Measurements from ENCODE around the gene MRPS31. TPM values are rescaled to one million over a fixed set of nuclear protein-coding genes. Genes with fewer than 3 reads are reported as not detected.

MRPS31 gene
- total RNA-seq, 1 donor from 2014 or later, result 30.5 TPM

DNA sequence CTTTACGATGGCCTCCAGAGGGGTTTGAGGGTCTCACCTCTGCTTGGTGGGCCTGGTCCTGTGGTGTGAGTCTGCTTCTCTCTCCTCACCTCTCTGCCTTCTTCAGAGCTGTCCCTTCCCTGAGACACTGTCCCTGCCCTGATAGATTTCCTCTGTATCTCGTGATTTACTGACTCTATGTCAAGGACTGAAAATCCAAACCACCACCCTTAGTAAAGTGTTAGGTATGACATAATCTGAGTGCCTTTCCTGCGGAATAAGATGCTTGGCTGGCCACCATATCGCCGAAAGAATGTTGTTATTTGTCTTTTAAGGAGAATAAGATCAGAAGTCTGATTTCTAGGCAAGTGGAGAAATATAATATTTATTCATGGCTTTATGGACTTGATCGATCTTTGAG lies 25.7 kb upstream of the MRPS31 start:
- no peaks in the 10 kb centered on the region for H3K27me3 Mint-ChIP-seq
- DNase-seq (no peak), ATAC-seq (ENCODE audit: low read depth) (no peak)
- H3K9me3 Mint-ChIP-seq, result no peaks in the 10 kb centered on the region
- ChIA-PET CTCF (no interaction called here), POLR2A (no interaction called here)
- H3K36me3 Mint-ChIP-seq (ENCODE audit: low read depth), result peaks cover 25% of the 10 kb centered on the region
- peaks cover 2% of the 10 kb centered on the region for H3K4me1 Mint-ChIP-seq
- no peak overlapping the region for H3K27ac Mint-ChIP-seq
- H3K4me3 Mint-ChIP-seq, result no peak overlapping the region
- intact Hi-C loops (cut with micrococcal nuclease), result no loop called here
- TF ChIP-seq, protein P1, sequence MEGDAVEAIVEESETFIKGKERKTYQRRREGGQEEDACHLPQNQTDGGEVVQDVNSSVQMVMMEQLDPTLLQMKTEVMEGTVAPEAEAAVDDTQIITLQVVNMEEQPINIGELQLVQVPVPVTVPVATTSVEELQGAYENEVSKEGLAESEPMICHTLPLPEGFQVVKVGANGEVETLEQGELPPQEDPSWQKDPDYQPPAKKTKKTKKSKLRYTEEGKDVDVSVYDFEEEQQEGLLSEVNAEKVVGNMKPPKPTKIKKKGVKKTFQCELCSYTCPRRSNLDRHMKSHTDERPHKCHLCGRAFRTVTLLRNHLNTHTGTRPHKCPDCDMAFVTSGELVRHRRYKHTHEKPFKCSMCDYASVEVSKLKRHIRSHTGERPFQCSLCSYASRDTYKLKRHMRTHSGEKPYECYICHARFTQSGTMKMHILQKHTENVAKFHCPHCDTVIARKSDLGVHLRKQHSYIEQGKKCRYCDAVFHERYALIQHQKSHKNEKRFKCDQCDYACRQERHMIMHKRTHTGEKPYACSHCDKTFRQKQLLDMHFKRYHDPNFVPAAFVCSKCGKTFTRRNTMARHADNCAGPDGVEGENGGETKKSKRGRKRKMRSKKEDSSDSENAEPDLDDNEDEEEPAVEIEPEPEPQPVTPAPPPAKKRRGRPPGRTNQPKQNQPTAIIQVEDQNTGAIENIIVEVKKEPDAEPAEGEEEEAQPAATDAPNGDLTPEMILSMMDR (IDR thresholded peaks at IDR 0.05), result no peak

DNA sequence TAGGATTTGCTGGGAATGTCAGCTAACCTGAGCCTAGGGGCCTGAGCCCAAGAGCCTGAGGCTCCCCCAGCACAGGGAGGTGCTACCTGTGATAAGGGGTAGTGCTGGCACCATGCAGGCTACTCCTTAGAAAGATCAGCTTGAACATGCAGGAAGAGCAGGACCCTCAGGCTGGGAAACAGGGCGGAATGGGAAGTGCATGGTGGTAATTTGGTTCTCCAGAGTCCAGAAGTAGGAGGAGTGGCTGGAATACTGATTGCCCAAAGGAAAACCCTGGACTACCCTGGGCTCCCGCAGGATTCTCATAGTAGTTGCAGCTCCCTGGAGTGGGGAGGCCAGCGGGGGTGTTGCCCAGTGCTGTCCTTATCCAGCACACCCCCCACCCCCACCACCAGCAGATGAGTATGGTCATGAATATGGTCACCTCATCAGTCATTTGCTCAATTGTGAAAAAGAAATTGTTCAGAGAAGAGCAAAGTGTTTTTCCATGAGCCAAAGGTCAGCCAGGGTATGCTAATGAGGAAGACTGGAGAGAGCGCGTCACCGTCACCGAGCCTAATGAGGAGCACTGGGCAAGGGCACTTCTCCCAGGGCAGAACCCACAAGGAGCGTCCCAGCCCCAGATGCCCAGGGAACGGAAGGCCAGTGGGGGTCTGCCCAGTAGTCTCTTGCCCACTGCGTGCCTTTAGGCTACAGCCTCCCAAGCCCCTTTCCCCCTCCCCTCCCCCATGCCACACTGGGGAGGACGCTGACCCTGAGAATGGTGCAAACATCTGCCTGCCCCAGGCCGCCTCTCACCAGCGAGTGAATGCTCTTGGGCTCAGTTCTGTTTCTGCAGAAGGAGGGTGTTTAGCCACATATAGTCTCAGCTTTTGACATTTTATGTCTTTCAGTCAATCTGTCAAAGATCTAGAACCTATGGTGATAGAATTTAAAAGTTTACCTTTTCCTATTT lies 23.7 kb upstream of the MRPS31 start:
- CTCF ChIA-PET, result no interaction called here
- Mint-ChIP-seq H3K27me3 (no peaks in the 10 kb centered on the region), H3K4me3 (no peak overlapping the region), H3K27ac (no peak overlapping the region), H3K4me1 (peaks cover 6% of the 10 kb centered on the region), H3K36me3 (ENCODE audit: low read depth) (peaks cover 12% of the 10 kb centered on the region), H3K9me3 (no peaks in the 10 kb centered on the region)
- POLR2A ChIA-PET, result no interaction called here
- no peak for ATAC-seq (ENCODE audit: low read depth)
- TF ChIP-seq, protein P1 (IDR thresholded peaks at IDR 0.05), result no peak
- DNase-seq, result no peak
- intact Hi-C loops (cut with micrococcal nuclease), result no loop called here

DNA sequence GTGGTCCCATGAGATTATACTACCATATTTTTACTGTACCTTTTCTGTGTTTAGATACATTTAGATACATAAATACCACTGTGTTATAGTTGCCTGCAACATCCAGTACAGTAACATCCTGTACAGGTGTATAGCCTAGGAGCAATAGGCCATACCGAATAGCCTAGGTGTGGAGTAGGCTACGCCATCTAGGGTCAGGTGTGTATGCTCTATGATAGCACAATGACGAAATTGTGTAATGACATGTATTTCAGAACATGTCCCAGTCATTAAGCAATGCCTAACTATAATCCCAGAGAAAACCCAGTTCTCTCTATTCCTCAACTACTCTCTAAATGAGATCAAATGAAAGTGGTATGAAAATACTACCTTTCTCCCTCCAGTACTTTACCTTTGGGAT lies 22.3 kb upstream of the MRPS31 start:
- Mint-ChIP-seq H3K27ac (no peak overlapping the region), H3K9me3 (no peaks in the 10 kb centered on the region), H3K4me3 (no peak overlapping the region), H3K27me3 (no peaks in the 10 kb centered on the region), H3K36me3 (ENCODE audit: low read depth) (peaks cover 5% of the 10 kb centered on the region), H3K4me1 (peaks cover 6% of the 10 kb centered on the region)
- CTCF ChIA-PET, result no interaction called here
- ATAC-seq (ENCODE audit: low read depth) (no peak), DNase-seq (no peak)
- intact Hi-C loops (cut with micrococcal nuclease), result no loop called here
- TF ChIP-seq, protein P1 (IDR thresholded peaks at IDR 0.05), result no peak
- POLR2A ChIA-PET, result no interaction called here

DNA sequence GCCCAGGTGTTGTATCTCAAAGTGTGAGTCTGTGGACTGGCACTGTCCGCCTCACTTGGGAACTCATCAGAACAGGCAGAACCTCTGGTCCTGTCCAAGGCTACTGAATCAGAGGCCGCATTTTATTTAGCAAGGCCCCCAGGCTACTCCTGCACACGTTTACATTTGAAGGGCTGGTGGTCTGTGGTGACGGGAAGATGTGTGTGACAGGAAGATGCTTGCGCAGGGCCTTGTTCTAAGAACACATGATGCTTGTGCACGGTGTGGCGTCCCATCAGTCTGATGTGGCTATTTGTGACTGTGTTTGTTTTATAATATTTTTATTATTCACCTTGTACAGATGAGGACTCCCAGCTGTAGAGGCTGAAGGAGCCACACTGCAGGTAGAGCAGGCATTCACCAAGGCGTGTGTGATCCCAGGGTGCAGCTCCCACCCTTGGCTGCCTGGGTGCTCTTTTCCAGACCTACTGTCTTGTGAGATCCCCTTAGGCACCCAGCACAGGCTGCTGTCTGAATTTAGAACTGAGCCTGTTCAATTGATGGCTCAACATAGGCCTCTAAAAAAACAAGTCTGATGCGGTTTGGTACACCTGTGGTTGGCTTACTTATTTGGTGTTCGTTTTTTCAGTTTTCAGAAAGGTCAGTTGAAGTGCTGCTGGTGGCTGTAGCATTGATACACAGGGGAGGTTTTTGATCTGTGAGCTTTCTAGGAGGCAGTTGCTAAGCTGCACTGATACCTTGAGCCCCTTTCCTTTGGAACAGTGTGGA lies 21.5 kb upstream of the MRPS31 start:
- CTCF ChIA-PET, result no interaction called here
- H3K27ac Mint-ChIP-seq, result no peak overlapping the region
- DNase-seq, result no peak

More for the DNA sequence above, 21.5 kb upstream of the MRPS31 start:
- H3K9me3 Mint-ChIP-seq, result no peaks in the 10 kb centered on the region
- no peak for ATAC-seq (ENCODE audit: low read depth)
- H3K36me3 Mint-ChIP-seq (ENCODE audit: low read depth), result peaks cover 2% of the 10 kb centered on the region
- intact Hi-C loops (cut with micrococcal nuclease), result no loop called here
- peaks cover 7% of the 10 kb centered on the region for H3K4me1 Mint-ChIP-seq
- no peaks in the 10 kb centered on the region for H3K27me3 Mint-ChIP-seq
- TF ChIP-seq, protein P1 (IDR thresholded peaks at IDR 0.05), result no peak
- POLR2A ChIA-PET, result no interaction called here
- no peak overlapping the region for H3K4me3 Mint-ChIP-seq
